ENCODE results near the gene LRRC27.
"Not testable (repeated sequence)": the region's sequence is repeated elsewhere in the genome, so short reads cannot be mapped to it uniquely, and the experiment has no call there.

Gene LRRC27

DNA sequence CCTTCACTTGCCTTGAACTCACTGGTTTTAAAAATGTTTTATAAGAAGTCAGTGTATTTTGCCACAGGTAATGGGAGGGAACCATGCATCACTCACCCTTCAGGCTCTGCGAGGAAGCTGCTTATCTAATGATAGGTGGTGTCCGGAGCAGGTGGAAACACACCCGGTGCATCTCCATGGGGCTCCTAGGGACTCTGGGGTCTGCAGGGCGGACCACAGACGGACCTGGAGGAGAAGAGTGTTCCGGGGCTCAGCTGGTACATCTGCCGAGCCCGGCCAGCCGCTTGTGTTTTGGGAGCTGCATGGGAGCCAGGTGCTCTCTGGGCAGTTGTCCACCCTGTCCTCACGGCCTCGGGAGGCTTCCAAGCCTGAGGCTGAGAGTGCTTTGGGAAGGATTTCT is 7.3 kb downstream of the LRRC27 start:
- FAIRE-seq: no peak

GRCh38 chr10:132341017-132341416 is 9.0 kb downstream of the LRRC27 start:
- no peak for FAIRE-seq

GRCh38 chr10:132341781-132342180 is 9.8 kb downstream of the LRRC27 start:
- FAIRE-seq: no peak

- no peak for FAIRE-seq
Measured at GRCh38 chr10:132342553-132342952, 10.6 kb downstream of the LRRC27 start.

- no peak for FAIRE-seq
Measured at GRCh38 chr10:132344386-132344785, 12.4 kb downstream of the LRRC27 start.

DNA sequence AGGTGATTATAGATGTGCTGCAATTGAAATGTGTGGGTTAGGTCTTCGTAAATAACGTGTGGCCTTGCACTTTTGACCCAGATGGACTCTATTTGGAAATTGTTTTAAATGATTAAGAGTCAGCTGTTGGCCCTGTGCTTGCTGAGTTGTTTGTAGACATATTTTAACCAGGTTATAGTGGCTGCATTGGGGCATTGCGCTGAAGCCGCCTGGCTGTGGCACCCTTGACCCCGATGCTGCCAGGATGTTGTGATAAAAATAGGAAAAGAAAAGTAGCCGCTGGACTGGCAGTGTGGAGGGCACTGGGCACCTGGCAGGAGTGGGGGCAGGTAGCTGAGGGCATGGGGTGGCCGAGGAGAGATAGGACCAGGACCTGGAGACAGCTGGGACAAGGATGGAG is 13.4 kb downstream of the LRRC27 start:
- FAIRE-seq: no peak

- FAIRE-seq: no peak
Measured at GRCh38 chr10:132346806-132347205, 14.8 kb downstream of the LRRC27 start.

- no peak for FAIRE-seq
Measured at GRCh38 chr10:132347211-132347930, 15.4 kb downstream of the LRRC27 start.

DNA sequence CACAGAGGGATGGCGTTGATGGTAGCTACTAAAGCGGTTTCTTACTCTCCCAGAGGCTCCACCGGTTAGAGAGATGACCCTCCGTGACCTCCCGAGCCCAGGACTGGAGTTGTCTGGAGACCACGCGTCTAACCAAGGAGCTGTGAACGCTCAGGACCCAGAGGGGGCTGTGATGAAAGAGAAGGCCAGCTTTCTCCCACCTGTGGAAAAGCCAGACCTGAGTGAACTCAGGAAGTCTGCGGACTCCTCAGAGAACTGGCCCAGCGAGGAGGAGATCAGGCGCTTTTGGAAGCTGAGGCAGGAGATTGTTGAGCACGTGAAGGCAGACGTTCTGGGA is 15.9 kb downstream of the LRRC27 start:
- no peak for FAIRE-seq

DNA sequence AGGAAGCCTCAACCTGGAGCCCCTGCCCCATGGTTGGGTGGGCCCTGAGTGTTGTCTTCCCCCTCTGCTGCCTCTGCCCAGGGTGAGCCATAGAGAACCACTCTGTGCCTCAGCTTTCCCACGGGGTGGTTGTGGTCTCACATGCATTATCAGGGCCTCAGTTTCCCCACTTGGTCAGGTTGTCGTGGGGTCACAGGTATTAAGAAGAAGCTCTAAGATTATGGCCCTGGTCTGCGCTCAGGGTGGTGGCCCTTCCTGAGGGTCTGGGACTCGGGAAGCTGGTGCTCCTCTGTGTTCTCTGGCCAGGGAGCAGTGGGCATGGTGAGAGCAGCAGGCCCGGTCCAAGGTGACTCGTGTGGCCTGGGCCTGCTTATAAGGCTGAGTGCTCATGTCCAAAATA is 17.8 kb downstream of the LRRC27 start:
- no peak for FAIRE-seq

DNA sequence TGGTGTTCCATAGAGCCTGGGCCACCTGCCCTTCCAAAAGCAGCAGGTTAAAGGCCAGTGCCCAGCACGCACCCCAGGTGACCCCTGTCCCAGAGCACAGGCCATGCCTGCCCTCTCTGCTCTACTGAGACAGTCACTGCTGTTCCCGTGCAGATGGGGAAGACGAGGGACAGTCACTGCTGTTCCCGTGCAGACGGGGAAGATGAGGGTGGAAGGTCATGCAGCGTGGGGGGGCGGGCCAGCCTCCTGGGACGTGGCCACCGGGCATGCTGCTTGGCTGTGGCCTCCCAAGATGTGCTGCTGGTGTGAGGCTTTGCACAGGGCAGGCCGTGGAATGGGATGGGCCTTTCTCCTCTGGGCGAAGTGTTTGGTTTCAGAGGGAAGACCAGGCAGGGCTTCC is 18.4 kb downstream of the LRRC27 start:
- FAIRE-seq: no peak

- no peak for FAIRE-seq
Measured at GRCh38 chr10:132350946-132351345, 19.0 kb downstream of the LRRC27 start.

DNA sequence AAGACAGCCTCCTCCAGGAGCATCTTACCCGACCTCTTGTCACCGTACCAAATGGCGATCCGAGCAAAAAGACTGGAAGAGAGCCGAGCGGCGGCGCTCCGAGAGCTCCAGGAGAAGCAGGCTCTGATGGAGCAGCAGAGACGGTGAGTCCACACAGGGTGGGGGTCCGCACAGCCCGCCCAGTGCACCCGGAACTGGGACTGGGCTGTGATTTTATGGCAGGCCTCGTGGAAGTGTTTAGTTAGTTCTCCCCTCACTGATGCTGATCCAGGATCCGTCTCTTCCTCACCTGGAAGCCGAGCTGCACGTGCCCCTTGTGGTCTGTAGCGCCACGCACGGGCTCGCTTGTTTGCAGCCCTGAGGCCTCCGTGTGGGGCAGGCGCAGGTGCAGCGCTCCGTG is 19.6 kb downstream of the LRRC27 start:
- no peak for FAIRE-seq

DNA sequence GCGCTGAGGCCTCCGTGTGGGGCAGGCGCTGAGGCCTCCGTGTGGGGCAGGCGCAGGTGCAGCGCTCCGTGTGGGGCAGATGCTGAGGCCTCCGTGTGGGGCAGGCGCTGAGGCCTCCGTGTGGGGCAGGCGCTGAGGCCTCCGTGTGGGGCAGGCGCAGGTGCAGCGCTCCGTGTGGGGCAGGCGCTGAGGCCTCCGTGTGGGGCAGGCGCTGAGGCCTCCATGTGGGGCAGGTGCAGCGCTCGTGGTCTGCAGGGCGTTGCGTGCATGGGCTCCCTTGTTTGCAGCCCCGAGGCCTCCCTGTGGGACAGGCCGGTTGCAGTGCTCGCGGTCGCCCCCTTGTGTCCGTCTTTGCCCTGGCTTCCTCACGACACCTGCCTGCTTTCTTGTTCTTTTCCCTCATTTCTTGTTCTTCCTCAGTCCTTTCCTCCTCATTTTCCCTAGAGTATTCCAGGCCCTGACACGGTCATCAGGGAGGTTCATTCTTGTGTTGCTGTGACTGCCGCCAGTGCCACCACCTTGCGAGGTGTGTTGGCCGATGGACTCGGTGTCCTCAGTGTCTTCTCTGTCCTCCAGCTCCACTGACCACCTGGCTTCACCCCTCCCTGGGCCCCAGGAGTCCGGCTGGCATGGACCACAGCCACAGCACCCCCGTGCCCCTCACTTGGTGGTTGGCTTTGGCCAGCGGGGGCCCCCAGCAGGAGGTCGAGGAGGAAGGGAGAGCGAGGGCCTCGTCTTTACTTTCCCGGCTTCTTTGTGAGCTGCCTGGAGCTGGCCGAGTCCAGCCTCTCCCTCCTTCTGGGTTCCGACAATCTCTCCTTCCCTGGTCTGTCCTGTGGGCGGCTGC is 20.7 kb downstream of the LRRC27 start:
- FAIRE-seq: not testable (repeated sequence)

GRCh38 chr10:132353456-132354355 is 21.7 kb downstream of the LRRC27 start:
- FAIRE-seq: no peak

DNA sequence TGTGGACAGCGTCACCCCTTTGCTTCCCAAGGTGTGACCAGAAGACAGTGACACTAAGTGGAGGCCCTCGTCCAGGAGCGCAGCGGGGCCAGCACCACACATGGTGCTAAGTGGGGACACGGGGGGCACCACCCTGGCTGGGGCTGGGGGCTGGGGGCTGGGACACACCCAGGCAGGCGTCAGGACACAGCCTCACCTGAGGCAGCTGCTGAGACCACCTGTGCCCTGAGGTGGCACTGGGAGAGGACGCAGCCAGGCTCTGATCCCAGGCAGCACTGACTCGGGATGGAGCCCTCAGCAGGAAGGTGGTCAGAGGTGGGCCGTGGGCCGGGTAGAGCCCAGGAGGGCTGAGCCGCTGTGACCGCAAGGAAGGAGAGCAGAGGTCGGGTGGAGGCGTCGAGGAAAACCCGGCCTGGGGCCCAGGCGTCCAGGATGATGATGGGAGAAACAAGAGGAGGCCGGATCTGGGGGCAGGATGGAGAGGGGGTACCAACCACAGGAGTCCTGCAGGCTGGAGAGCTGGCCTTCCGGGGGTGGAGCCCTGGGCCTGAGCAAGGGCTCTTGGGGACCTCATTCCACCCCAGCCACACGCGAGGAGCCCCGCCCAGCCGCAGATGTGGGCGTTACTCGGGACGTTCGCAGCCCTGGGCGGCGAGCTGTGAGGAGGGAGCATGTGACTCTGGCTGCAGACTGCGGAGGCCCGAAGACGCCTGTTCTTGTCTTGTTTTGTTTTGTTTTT is 22.5 kb downstream of the LRRC27 start:
- no peak for FAIRE-seq

- FAIRE-seq: no peak
Measured at GRCh38 chr10:132355297-132355696, 23.3 kb downstream of the LRRC27 start.

GRCh38 chr10:132355754-132356153 is 23.8 kb downstream of the LRRC27 start:
- no peak for FAIRE-seq

DNA sequence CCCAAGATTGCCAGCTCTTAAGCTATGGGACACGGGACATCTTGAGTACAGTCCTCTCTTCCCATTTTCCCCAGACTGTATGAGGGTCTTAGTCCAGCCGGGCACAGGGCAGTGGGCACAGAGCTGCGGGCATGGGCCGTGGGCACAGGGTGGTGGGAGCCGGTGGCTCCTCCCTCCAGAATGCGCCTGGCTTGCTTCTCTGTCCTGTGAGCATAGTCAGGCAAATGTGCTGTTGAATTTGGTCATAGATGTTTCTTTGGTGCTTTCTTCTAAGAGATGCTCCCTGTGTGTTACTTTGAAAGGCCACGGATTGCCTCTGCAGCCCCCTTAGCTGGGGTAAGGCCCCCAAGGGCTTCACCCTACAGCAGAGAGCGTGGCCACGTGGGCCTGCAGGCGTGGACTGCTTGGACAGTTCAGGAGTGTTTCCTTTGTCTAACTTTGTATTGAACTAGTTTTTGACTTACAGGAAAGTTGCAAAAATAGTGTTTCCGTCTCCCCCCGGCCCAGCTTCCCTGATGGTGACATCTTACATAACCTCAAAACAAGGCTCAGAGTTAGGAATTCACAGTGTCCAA is 24.7 kb downstream of the LRRC27 start:
- no peak for FAIRE-seq

- FAIRE-seq: no peak
Measured at GRCh38 chr10:132357286-132358058, 25.5 kb downstream of the LRRC27 start.

GRCh38 chr10:132359305-132360040 is 27.5 kb downstream of the LRRC27 start:
- FAIRE-seq: no peak

Data from A204.1 (cell line).